Adrenal gland (tissue), 12 donors: ENCODE data around the gene SLC39A7. TPM values are rescaled to one million over a fixed set of nuclear protein-coding genes. Genes with fewer than 3 reads are reported as not detected.
A peak's percentile ranks its signal among the peaks of the same experiment; 100 is the strongest.
"Not testable (repeated sequence)": the region's sequence is repeated elsewhere in the genome, so short reads cannot be mapped to it uniquely, and the experiment has no call there.

ENCODE experiments used
- DNase-seq, 7 donors: peaks; one replicate each; pipeline ENCODE4 v3.0.0-alpha.2; 2019 to 2020
- H3K27ac ChIP-seq, 5 donors: fragments of 200-600 bp; sonication (generic) in 4 of 5; 1 replicate in 3 of 5; 2 replicates in 2 of 5; pipeline versions ENCODE4 v1.5.1 to v1.8.0; 2016 to 2020; ENCODE audit warnings: mild to moderate bottlenecking in 1 of 5
- H3K27me3 ChIP-seq: fragments of 200-600 bp; 2 replicates; pipeline ENCODE4 v1.8.0; 2021
- H3K36me3 ChIP-seq, 2 donors: fragments of 200-600 bp; replicated peaks in 1 of 2; 1 replicate in 1 of 2; 2 replicates in 1 of 2; pipeline versions ENCODE4 v1.5.1 to v1.8.0; 2018 to 2022
- H3K4me1 ChIP-seq, 2 donors: fragments of 200-600 bp; replicated peaks in 1 of 2; 1 replicate in 1 of 2; 2 replicates in 1 of 2; pipeline versions ENCODE4 v1.5.1 to v1.8.0; 2018 to 2021
- H3K4me3 ChIP-seq, 4 donors: fragments of 200-600 bp; sonication (generic) in 3 of 4; one replicate each; pipeline ENCODE4 v1.5.1; 2016 to 2018
- H3K9me3 ChIP-seq, 3 donors: fragments of 200-600 bp; sonication (generic) in 1 of 3; replicated peaks in 1 of 3; 1 replicate in 2 of 3; 2 replicates in 1 of 3; pipeline versions ENCODE4 v1.5.1 to v1.8.0; 2016 to 2021
- CTCF ChIP-seq, 6 experiments: fragments of 450-650 bp in 4 of 6; fragments of 200-600 bp in 2 of 6; sonication (generic) in 1 of 6; IDR thresholded peaks; 1 replicate in 5 of 6; 2 replicates in 1 of 6; pipeline versions ENCODE4 v1.5.1 to v1.8.0; 2016 to 2021; ENCODE audit warnings: antibody characterized with exemption in 6 of 6, mild to moderate bottlenecking in 2 of 6, moderate library complexity in 1 of 6
- POLR2A ChIP-seq, 2 donors: fragments of 450-650 bp; IDR thresholded peaks; one replicate each; pipeline ENCODE4 v1.6.1; 2017; ENCODE audit warnings: antibody characterized with exemption in 2 of 2, mild to moderate bottlenecking in 2 of 2, moderate library complexity in 1 of 2
- WGBS, 4 donors: extraction: QIAGEN DNeasy Blood & Tissue Kit in 2 of 4; methylation state at CpG; one replicate each; pipeline versions ENCODE4 v1.1.5 to v1.1.7; 2013 to 2017; 5-methylcytosine and 5-hydroxymethylcytosine counted together
- intact Hi-C, 2 donors: fragments of 100-400 bp; cut with DNase I; formaldehyde crosslinking; loops; one replicate each; pipeline versions ENCODE4 v1.14.1 to v1.15.0; 2022 to 2023
- polyA plus RNA-seq, 3 donors: library from polyadenylated mRNA; stranded (reverse); fragments of 200-250 nt in 2 of 3; fragments of 350-450 nt in 1 of 3; fragmentation: Illumina TruSeq in 1 of 3; extraction: RNeasy Lipid Tissue Mini Kit (QIAGEN cat#74804) in 1 of 3; gene quantifications; one replicate each; pipeline ENCODE4 v1.2.3, GENCODE V29; 2013 to 2014
- total RNA-seq, 9 donors: library from RNA; depleted of rRNA in 4 of 9; stranded (reverse); fragments of >200 nt in 4 of 9; fragments of 120-200 nt in 1 of 9; fragmentation: NEBNext Ultra II Directional in 1 of 9; extraction: Animal tissue kit (Norgen Biotek cat#: 25700) in 1 of 9; gene quantifications; one replicate each; pipeline versions ENCODE4 v1.1.0 to v1.2.4, GENCODE V29; 2013 to 2023
- donor health status: healthy with polysubstance abuse.
- donor health status: Bipolar disorder and iron deficiency.
- donor health status: DM: yes; HTN: yes; CAD: no.
- donor health status: DM: no; HTN: no; CAD: no.
- donor health status: DM: no; HTN: no; CAD: no.
- donor health status: DM: yes; HTN: yes; CAD: no.

The SLC39A7 gene
- total and polyA plus RNA-seq, 12 donors: 44.4 to 239 (median 111) TPM

DNA sequence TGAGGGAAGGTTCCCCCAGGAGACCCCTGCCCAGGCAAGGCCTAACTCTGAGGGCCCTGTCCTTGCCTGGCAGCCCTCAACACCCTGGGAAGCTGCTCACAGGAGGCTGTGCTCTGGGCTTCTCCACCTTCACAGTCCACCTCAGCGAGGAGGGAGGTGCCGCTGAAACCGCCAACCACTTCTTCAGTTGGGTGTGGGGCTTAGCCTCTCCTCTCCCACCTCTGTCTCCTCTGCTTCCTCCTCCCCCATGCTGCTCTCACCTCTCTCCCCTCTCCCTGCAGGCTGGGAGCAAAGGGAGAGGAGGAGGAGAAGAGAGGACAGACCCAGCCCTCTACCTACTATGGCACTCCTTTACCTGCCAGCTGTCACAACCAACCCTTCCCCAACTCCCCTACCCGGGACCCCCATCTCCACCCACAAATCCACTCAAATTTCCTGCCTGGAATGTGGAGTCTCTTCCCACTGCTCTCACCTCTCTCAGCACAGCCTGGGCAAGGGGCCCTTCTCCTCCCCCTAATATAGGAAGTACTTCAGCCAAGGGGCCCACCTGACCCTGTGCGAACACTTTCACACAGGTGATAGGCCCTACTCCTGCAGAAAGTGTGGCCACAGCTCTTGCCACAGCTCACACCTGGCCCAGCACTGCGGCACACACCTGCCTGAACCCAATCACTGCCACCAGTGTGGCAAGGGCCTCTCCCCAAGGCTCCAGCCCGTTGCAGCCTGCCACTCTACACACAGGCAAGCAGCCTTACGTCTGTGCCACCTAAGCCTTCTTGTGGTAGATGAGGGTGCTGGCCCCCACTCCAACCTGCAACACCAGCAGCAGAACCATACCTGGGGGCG, 14.8 kb downstream of the SLC39A7 start:
- peak in 1 of 7 donors; percentile 11 for DNase-seq
- Histone ChIP-seq H3K9me3 (no peaks in the 10 kb centered on the region), H3K27me3 (peaks cover 9% of the 10 kb centered on the region), H3K4me3 (no peak overlapping the region), H3K36me3 (peaks cover 0 to 3% of the 10 kb centered on the region in 2 donors), H3K27ac (no peak overlapping the region), H3K4me1 (peaks cover 3 to 9% of the 10 kb centered on the region in 2 donors)
- intact Hi-C loops: no loop called here
- WGBS, 4 donors: 75 to 86% (median 79%) methylated on average over 7 to 9 of the region's 9 CpGs
- TF ChIP-seq POLR2A (IDR thresholded peaks at IDR 0.05) (no peak), CTCF (IDR thresholded peaks at IDR 0.05) (no peak)

DNA sequence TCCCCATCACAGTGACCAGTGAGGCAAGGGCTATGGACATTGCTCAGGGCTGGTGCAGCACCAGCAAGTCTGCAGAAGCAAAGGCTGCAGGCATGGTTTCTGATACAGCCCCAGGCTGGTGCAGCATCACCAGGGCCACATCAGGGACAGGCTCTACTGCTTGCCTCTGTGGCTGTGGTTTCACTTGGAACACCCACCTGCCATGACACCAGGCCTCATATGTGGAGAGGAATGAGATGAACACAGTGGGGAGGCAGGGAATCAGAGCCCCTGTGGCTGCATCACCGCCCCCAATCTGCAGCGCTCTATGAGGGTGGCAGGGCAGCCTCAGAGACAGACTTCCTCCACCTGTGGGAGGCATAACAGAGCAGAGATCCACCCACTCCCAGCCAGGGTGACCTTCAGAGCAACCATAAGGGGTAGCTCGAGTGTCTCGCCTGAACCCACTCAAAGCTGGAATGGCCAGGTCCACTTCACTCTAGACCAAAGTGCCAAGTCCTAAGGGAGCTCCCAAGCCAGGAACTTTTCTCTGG, 15.5 kb downstream of the SLC39A7 start:
- Histone ChIP-seq H3K36me3 (no peaks in the 10 kb centered on the region), H3K4me3 (no peak overlapping the region), H3K27ac (no peak overlapping the region), H3K4me1 (peaks cover 3 to 9% of the 10 kb centered on the region in 2 donors), H3K27me3 (peaks cover 9% of the 10 kb centered on the region), H3K9me3 (no peaks in the 10 kb centered on the region)
- intact Hi-C loops: no loop called here
- TF ChIP-seq CTCF (IDR thresholded peaks at IDR 0.05) (no peak), POLR2A (IDR thresholded peaks at IDR 0.05) (no peak)
- DNase-seq: no peak
- WGBS, 4 donors: 90 to 100% (median 90%) methylated on average over 1 to 4 of the region's 4 CpGs; no CpG with 5 or more reads in 1 of the 4 donors

DNA sequence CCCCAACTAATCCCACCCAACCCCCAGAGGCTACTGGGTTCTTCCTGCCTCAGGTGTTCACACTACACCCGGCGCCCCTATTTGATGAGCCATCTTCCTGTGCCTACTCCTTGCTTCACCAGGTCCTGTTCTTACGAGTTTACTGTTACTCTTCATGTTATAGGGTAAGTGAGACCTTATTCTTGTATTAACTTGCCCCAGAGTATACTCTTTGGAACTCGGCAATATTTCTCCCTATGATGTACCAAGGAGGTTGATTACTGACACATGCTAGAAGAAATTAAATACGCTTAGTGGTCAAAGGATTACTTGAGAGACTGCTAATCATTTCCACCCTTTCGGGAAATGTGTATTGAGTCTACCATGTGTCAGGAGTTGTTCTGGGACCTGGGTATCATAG, 16.6 kb downstream of the SLC39A7 start:
- TF ChIP-seq CTCF (IDR thresholded peaks at IDR 0.05): no peak
- no peak for TF ChIP-seq POLR2A (IDR thresholded peaks at IDR 0.05)
- WGBS, 4 donors: 84 to 92% (median 88%) methylated on average over 6 of the region's 6 CpGs

DNA sequence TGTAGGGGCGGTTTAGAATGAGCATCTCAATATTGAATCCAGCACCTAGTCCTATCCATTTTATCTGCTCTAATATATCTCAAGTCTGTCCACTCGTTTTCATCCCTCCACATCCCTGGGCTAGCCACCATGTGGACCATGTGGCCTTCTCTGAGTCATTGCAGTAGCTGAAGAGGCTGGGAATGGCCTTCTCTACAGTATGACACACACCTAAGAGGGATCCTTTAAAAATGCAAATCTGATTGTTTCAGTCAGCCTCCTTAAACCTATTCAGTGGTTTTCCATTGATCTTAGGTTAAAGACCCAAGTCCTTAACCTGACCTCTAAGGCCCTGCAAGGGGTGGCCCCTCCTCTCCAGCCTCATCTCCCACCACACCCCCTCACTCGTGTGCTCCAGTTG, 17.0 kb downstream of the SLC39A7 start:
- WGBS, 4 donors: 58 to 69% (median 65%) methylated on average over 3 of the region's 3 CpGs
- no peak overlapping the region for H3K4me3 ChIP-seq
- peak in 1 of 7 donors; percentile 2 for DNase-seq
- H3K4me1 ChIP-seq: peaks cover 3 to 7% of the 10 kb centered on the region in 2 donors
- intact Hi-C loops: no loop called here
- no peaks in the 10 kb centered on the region for H3K36me3 ChIP-seq
- H3K27me3 ChIP-seq: peaks cover 9% of the 10 kb centered on the region
- TF ChIP-seq CTCF (IDR thresholded peaks at IDR 0.05) (no peak), POLR2A (IDR thresholded peaks at IDR 0.05) (no peak)
- H3K9me3 ChIP-seq: no peaks in the 10 kb centered on the region
- no peak overlapping the region for H3K27ac ChIP-seq

More for the DNA sequence above, 16.6 kb downstream of the SLC39A7 start:
- no peak for DNase-seq
- peaks cover 9% of the 10 kb centered on the region for H3K27me3 ChIP-seq
- H3K36me3 ChIP-seq: no peaks in the 10 kb centered on the region
- H3K9me3 ChIP-seq: no peaks in the 10 kb centered on the region
- intact Hi-C loops: no loop called here
- H3K4me1 ChIP-seq: peaks cover 3 to 9% of the 10 kb centered on the region in 2 donors
- H3K4me3 ChIP-seq: no peak overlapping the region
- H3K27ac ChIP-seq: no peak overlapping the region

DNA sequence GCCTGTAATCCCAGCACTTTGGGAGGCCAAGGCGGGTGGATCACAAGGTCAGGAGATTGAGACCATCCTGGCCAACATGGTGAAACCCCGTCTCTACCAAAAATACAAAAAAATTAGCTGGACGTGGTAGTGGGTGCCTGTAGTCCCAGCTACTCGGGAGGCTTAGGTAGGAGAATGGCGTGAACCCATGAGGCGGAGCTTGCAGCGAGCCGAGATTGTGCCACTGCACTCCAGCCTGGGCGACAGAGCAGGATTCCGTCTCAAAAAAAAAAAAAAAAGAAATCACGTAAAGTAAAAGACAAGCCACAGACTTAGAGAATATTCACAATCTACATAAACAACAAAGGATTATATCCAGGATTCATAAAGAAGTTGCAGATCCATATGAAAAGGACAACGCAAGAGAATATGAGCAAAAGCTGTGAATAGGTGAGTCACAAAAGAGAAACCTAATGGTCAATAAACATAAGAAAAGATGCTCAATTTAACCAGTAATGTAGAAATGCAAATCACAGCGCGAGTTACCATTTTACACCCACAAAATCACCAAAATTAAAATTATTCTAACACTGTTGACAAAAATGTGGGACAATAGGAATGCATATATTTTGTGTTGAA, 25.9 kb downstream of the SLC39A7 start:
- H3K27ac ChIP-seq, intact Hi-C loops, DNase-seq, H3K4me1 ChIP-seq, H3K9me3 ChIP-seq, H3K4me3 ChIP-seq, H3K36me3 ChIP-seq: not testable (repeated sequence)
- 44 to 51% (median 47%) methylated on average over 14 of the region's 14 CpGs for WGBS, 4 donors
- peaks cover 18% of the 10 kb centered on the region for H3K27me3 ChIP-seq
